ENCODE data around the gene UBE2E2.

GRCh38 chr3:23457697-23458096 lies 254.6 kb downstream of the UBE2E2 start:
- TF ChIP-seq CTCF (IDR thresholded peaks at IDR 0.05; ENCODE audit: poor library complexity, severe bottlenecking), result no peak
- TF ChIP-seq, protein P1, sequence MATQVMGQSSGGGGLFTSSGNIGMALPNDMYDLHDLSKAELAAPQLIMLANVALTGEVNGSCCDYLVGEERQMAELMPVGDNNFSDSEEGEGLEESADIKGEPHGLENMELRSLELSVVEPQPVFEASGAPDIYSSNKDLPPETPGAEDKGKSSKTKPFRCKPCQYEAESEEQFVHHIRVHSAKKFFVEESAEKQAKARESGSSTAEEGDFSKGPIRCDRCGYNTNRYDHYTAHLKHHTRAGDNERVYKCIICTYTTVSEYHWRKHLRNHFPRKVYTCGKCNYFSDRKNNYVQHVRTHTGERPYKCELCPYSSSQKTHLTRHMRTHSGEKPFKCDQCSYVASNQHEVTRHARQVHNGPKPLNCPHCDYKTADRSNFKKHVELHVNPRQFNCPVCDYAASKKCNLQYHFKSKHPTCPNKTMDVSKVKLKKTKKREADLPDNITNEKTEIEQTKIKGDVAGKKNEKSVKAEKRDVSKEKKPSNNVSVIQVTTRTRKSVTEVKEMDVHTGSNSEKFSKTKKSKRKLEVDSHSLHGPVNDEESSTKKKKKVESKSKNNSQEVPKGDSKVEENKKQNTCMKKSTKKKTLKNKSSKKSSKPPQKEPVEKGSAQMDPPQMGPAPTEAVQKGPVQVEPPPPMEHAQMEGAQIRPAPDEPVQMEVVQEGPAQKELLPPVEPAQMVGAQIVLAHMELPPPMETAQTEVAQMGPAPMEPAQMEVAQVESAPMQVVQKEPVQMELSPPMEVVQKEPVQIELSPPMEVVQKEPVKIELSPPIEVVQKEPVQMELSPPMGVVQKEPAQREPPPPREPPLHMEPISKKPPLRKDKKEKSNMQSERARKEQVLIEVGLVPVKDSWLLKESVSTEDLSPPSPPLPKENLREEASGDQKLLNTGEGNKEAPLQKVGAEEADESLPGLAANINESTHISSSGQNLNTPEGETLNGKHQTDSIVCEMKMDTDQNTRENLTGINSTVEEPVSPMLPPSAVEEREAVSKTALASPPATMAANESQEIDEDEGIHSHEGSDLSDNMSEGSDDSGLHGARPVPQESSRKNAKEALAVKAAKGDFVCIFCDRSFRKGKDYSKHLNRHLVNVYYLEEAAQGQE (IDR thresholded peaks at IDR 0.05; ENCODE audit: borderline replicate concordance), result no peak
- no peak for TF ChIP-seq POLR2AphosphoS5 (IDR thresholded peaks at IDR 0.05)
- TF ChIP-seq EP300 (conservative IDR thresholded peaks at IDR 0.05; ENCODE audit: poor library complexity, severe bottlenecking), result no peak
